DOHH2 (cell line): ENCODE measurements around the gene TRIM27.

Experiments
- CTCF ChIP-seq: fragments of 200-600 bp; sonication (generic); IDR thresholded peaks from one replicate; pipeline ENCODE4 v1.5.1; 2014; ENCODE audit warnings: antibody characterized with exemption, mild to moderate bottlenecking, low read depth, low read length; ENCODE audit not compliant: poor library complexity, severe bottlenecking
- EZH2phosphoT487 ChIP-seq: fragments of 200-600 bp; sonication (generic); IDR thresholded peaks from 2 replicates; pipeline ENCODE4 v1.6.1; 2017; ENCODE audit warnings: borderline replicate concordance, mild to moderate bottlenecking, antibody characterized with exemption, low read length, moderate library complexity, mixed read lengths

GRCh38 chr6:28875191-28875747, 48.5 kb downstream of the TRIM27 start:
- TF ChIP-seq CTCF, result no peak
- TF ChIP-seq EZH2phosphoT487, result no peak
